ENCODE data around the gene TSSK1B.

The TSSK1B gene

DNA sequence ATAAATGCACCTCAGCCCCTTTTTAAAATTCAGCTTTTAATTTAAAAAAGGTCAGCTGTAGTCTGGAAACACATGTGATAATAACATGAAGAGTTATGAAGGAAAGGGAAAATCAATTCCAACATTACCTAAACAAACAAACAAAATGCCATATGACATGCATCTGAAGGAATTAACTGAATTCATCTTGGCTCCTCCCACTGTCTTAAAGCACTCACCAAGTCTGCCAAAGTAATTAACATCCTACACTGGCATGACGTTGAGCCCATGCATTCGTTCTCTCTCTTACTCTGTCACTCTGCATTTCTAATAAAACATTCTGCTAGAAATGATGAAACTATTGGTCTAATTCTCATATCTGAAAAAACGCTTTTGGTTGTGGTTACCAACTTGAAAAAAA lies 37.7 kb downstream of the TSSK1B start:
- DNase-seq, result no peak

DNA sequence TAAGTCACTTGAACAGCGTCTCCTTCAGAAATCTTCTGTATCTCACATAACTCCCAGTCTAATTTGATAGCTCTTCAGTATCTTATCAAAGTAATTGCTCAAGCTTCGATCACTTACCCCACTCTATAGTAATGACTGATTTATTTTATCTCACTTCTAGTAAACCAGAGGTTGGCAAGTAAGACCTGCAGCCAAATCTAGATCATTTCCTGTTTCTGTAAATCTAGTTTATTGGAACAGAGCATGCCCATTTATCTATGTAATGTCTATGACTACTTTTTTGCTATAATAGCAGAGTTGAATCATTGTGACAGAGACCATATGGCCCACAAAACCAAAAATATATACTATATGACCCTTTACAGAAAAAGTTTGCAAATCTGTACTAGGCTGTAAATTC lies 40.1 kb downstream of the TSSK1B start:
- DNase-seq, result no peak

DNA sequence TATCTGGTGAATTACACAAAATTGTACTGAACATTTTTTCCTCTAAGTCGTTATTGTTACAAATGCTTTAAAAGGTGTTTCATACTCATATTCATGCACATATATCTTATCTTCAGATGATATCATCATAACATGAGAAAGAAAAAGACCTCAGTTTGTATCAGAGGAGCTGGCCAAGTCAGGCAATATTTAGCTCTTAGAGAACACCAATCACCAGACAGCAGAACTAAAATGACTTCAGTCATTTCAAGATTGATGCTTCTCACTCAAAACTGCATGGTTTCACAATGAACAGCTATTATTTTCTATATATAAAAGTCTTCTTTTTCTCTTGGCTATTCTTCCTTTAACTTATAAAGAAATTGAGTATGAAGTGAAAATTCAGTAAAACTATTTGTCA lies 44.6 kb downstream of the TSSK1B start:
- DNase-seq, result no peak

DNA sequence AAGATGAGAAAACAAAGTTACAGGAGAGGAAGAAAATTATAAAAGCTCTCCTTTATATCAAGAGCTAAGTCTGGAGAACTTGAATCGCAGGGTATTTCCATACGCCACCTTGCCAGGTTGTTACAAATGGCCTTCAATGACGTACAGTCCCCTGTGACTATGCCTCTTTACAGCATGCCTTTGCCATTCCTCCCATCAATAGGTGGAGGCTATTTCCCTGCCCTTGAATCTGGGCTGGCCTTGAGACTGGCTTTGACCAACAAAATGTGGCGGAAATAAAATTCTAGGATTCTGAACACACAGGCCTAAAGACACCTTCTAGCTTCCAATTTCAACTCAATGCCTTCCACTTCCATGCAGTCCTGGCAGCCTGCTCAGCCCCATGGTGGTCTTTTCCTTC lies 45.7 kb downstream of the TSSK1B start:
- DNase-seq, result no peak

DNA sequence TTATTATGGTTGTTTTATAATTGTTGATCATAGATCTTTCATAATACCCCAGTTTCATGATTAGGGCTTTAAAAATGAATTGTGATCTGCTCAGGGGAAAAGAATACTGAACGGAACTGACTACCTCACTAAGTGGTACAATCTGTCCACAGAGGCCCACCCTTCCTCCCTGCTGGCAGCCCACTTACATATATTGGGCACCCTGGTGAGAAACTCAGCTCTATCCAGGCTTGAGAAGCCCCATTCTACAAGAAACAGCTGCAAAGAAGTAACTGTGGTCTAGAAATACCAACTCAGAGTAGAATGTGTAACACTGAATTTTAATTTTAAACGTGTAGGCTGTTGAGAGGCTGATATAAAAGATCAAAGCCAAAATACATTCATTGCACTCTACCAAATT lies 46.9 kb downstream of the TSSK1B start:
- DNase-seq, result no peak

DNA sequence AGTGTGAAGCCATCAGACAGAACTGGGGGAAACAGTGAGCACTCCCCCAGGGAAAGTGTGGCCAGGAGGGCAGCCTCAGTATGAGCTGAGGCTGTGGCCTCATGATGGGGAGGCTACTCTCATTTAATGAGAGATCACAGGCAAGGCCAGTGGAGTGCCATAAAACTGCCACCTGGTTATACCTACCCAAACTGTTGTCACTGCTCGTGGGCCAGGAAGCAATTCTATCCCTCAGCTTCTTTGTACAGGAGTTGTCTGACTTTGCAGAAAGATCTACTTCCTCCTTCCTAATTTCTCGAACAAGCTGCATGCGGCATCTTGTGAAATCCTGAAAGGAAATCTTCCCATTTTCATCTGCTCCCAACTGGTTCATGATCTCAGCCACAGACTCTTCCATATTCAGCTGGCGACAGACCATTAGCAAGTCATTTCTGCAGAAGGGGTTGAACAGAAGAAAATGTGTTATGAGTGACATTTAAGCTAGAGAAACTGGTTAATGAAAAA lies 50.0 kb downstream of the TSSK1B start:
- no peak for DNase-seq

DNA sequence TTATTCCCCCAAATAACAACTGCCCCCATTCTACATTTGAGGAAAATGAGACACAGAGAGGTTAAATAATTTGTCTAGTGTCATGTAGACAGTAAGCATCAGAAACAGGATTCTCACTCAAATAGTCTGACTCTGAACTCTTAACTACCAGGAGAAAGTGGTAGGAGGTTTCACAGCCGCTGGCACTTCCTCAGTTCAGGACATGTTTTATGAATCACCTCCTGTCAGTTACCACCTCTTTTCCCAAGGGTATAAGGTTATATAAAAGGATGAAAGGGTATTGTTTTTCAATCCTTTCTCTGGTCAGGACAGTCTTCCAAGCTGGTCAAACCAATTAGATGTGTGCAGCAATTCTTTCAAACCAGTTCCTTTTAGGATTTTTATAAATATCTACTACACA lies 52.1 kb downstream of the TSSK1B start:
- DNase-seq, result no peak
